Measurements from ENCODE around the gene CTRL. TPM values are rescaled to one million over a fixed set of nuclear protein-coding genes. Genes with fewer than 3 reads are reported as not detected.

Gene CTRL
- polyA plus RNA-seq, 1 donor (not counting 4 experiments of a cell fraction or from before 2014, with no cell fraction given): 0.10 TPM

DNA sequence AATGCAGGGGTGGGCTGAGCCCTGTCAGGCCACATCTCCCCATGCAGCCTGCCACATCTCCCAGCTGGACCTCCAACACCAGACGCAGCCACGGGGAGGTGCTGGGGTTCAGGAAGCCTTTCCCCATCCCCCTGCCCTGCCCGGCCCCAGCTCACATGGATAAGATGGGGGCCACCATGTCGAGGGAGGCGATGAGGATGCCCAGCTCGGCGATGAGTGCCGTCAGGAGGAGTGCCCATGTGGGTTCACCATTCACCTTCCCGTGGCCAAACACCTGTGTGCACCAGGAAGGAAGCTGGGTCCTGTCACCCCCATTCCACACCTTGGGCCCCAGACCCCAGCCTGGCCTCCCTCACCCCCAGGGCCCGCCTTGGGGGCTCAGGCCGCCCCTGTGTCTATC lies 18.0 kb upstream of the CTRL start:
- Histone ChIP-seq H3K27ac (ENCODE audit: control insufficient read depth, insufficient read depth, low read length) (no peak overlapping the region), H3K9me3 (ENCODE audit: control insufficient read depth, low read depth, low read length) (no peaks in the 10 kb centered on the region), H3K4me2 (ENCODE audit: control insufficient read depth, extremely low read depth, insufficient read depth, low read depth, low read length) (no peak overlapping the region), H3K27me3 (ENCODE audit: control insufficient read depth, extremely low read depth, insufficient read depth, low read length) (no peaks in the 10 kb centered on the region), H3K4me1 (ENCODE audit: control insufficient read depth, extremely low read depth, insufficient read depth, low read length) (no peaks in the 10 kb centered on the region), H4K20me1 (ENCODE audit: control insufficient read depth, extremely low read depth, insufficient read depth, low read length) (peaks cover 15% of the 10 kb centered on the region), H3K9ac (ENCODE audit: control insufficient read depth, extremely low read depth, insufficient read depth, low read length) (no peak overlapping the region), H3K36me3 (ENCODE audit: control insufficient read depth in 2 of 2, extremely low read depth in 1 of 2, insufficient read depth in 2 of 2, low read length in 2 of 2) (peaks cover 79 to 82% of the 10 kb centered on the region in 2 experiments), H3K4me3 (ENCODE audit: control insufficient read depth in 2 of 3, extremely low read depth in 1 of 3, insufficient read depth in 2 of 3, low read depth in 1 of 3, low read length in 3 of 3) (no peak overlapping the region), H2AFZ (ENCODE audit: control insufficient read depth, low read length) (no peak overlapping the region), H3K9me1 (ENCODE audit: control insufficient read depth, extremely low read depth, insufficient read depth, low read length) (peaks cover 2% of the 10 kb centered on the region), H3K79me2 (ENCODE audit: control insufficient read depth, insufficient read depth, low read length) (peaks cover 12% of the 10 kb centered on the region)
- no peak for TF ChIP-seq EZH2 (IDR thresholded peaks at IDR 0.05; ENCODE audit: low read length)
- TF ChIP-seq, protein P1, sequence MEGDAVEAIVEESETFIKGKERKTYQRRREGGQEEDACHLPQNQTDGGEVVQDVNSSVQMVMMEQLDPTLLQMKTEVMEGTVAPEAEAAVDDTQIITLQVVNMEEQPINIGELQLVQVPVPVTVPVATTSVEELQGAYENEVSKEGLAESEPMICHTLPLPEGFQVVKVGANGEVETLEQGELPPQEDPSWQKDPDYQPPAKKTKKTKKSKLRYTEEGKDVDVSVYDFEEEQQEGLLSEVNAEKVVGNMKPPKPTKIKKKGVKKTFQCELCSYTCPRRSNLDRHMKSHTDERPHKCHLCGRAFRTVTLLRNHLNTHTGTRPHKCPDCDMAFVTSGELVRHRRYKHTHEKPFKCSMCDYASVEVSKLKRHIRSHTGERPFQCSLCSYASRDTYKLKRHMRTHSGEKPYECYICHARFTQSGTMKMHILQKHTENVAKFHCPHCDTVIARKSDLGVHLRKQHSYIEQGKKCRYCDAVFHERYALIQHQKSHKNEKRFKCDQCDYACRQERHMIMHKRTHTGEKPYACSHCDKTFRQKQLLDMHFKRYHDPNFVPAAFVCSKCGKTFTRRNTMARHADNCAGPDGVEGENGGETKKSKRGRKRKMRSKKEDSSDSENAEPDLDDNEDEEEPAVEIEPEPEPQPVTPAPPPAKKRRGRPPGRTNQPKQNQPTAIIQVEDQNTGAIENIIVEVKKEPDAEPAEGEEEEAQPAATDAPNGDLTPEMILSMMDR (optimal IDR thresholded peaks at IDR 0.05 in 1 of 3, IDR thresholded peaks at IDR 0.05 in 1 of 3, conservative IDR thresholded peaks at IDR 0.05 in 1 of 3; ENCODE audit: extremely low read depth in 1 of 3, insufficient read depth in 2 of 3, low read length in 3 of 3): no peak
- DNase-seq (ENCODE audit: low read depth, low spot score) (no peak), FAIRE-seq (no peak)
- dilution Hi-C loops (cut with MboI; ENCODE audit: extremely low pct_ligation_motif_present, low sequenced_read_pairs): no loop called here

GRCh38 chr16:67948015-67948414 lies 16.4 kb upstream of the CTRL start:
- H3K36me3 ChIP-seq (ENCODE audit: control insufficient read depth in 2 of 2, extremely low read depth in 1 of 2, insufficient read depth in 2 of 2, low read length in 2 of 2): peaks cover 76 to 83% of the 10 kb centered on the region in 2 experiments
- peaks cover 15% of the 10 kb centered on the region for H4K20me1 ChIP-seq (ENCODE audit: control insufficient read depth, extremely low read depth, insufficient read depth, low read length)
- dilution Hi-C loops (cut with MboI; ENCODE audit: extremely low pct_ligation_motif_present, low sequenced_read_pairs): no loop called here
- no peak overlapping the region for H3K27ac ChIP-seq (ENCODE audit: control insufficient read depth, insufficient read depth, low read length)
- no peaks in the 10 kb centered on the region for H3K27me3 ChIP-seq (ENCODE audit: control insufficient read depth, extremely low read depth, insufficient read depth, low read length)
- no peak overlapping the region for H3K4me2 ChIP-seq (ENCODE audit: control insufficient read depth, extremely low read depth, insufficient read depth, low read depth, low read length)
- H3K9ac ChIP-seq (ENCODE audit: control insufficient read depth, extremely low read depth, insufficient read depth, low read length): no peak overlapping the region
- H3K9me3 ChIP-seq (ENCODE audit: control insufficient read depth, low read depth, low read length): no peaks in the 10 kb centered on the region
- no peak overlapping the region for H3K4me3 ChIP-seq (ENCODE audit: control insufficient read depth in 2 of 3, extremely low read depth in 1 of 3, insufficient read depth in 2 of 3, low read depth in 1 of 3, low read length in 3 of 3)
- H2AFZ ChIP-seq (ENCODE audit: control insufficient read depth, low read length): no peak overlapping the region
- H3K9me1 ChIP-seq (ENCODE audit: control insufficient read depth, extremely low read depth, insufficient read depth, low read length): peaks cover 2% of the 10 kb centered on the region
- DNase-seq (ENCODE audit: low read depth, low spot score): peak; percentile 44
- TF ChIP-seq, protein P1 (optimal IDR thresholded peaks at IDR 0.05 in 1 of 3, IDR thresholded peaks at IDR 0.05 in 1 of 3, conservative IDR thresholded peaks at IDR 0.05 in 1 of 3; ENCODE audit: extremely low read depth in 1 of 3, insufficient read depth in 2 of 3, low read length in 3 of 3): no peak
- no peak for TF ChIP-seq EZH2 (IDR thresholded peaks at IDR 0.05; ENCODE audit: low read length)
- peaks cover 10% of the 10 kb centered on the region for H3K79me2 ChIP-seq (ENCODE audit: control insufficient read depth, insufficient read depth, low read length)
- FAIRE-seq: no peak
- H3K4me1 ChIP-seq (ENCODE audit: control insufficient read depth, extremely low read depth, insufficient read depth, low read length): no peaks in the 10 kb centered on the region
